ENCODE results near the gene TMEM222.

TMEM222 gene

GRCh38 chr1:27345272-27345671 is 23.3 kb downstream of the TMEM222 start:
- no peak for ATAC-seq
- Mint-ChIP-seq H3K4me3 (no peak overlapping the region), H3K36me3 (peaks cover 18% of the 10 kb centered on the region), H3K27ac (no peak overlapping the region), H3K27me3 (no peaks in the 10 kb centered on the region), H3K9me3 (no peaks in the 10 kb centered on the region), H3K4me1 (peaks cover 71% of the 10 kb centered on the region)

- H3K9me3 Mint-ChIP-seq: no peaks in the 10 kb centered on the region
- peak overlapping the region; percentile 21 for H3K27ac Mint-ChIP-seq
- H3K4me1 Mint-ChIP-seq: peaks cover 60% of the 10 kb centered on the region
- H3K4me3 Mint-ChIP-seq: no peak overlapping the region
- peaks cover 18% of the 10 kb centered on the region for H3K36me3 Mint-ChIP-seq
- no peaks in the 10 kb centered on the region for H3K27me3 Mint-ChIP-seq
- no peak for ATAC-seq
Observed at GRCh38 chr1:27346357-27346756, 24.4 kb downstream of the TMEM222 start.

- peaks cover 18% of the 10 kb centered on the region for H3K36me3 Mint-ChIP-seq
- H3K27me3 Mint-ChIP-seq: no peaks in the 10 kb centered on the region
- peaks cover 53% of the 10 kb centered on the region for H3K4me1 Mint-ChIP-seq
- H3K9me3 Mint-ChIP-seq: no peaks in the 10 kb centered on the region
- no peak overlapping the region for H3K27ac Mint-ChIP-seq
- no peak overlapping the region for H3K4me3 Mint-ChIP-seq
- no peak for ATAC-seq
Observed at GRCh38 chr1:27346991-27347624, 25.1 kb downstream of the TMEM222 start.

- Mint-ChIP-seq H3K36me3 (peaks cover 18% of the 10 kb centered on the region), H3K27ac (peak overlapping the region; percentile 71), H3K4me3 (peak overlapping the region; percentile 68), H3K9me3 (no peaks in the 10 kb centered on the region), H3K4me1 (peaks cover 33% of the 10 kb centered on the region), H3K27me3 (no peaks in the 10 kb centered on the region)
- peak; percentile 77 for ATAC-seq
Observed at GRCh38 chr1:27348861-27349783, 27.2 kb downstream of the TMEM222 start.

GRCh38 chr1:27349784-27350662 is 28.1 kb downstream of the TMEM222 start:
- Mint-ChIP-seq H3K4me3 (peak overlapping the region; percentile 67), H3K27me3 (no peaks in the 10 kb centered on the region), H3K9me3 (no peaks in the 10 kb centered on the region), H3K36me3 (peaks cover 18% of the 10 kb centered on the region), H3K27ac (no peak overlapping the region), H3K4me1 (peaks cover 29% of the 10 kb centered on the region)
- peak; percentile 75 for ATAC-seq

GRCh38 chr1:27350663-27351540 is 28.9 kb downstream of the TMEM222 start:
- ATAC-seq: no peak
- peaks cover 16% of the 10 kb centered on the region for H3K36me3 Mint-ChIP-seq

GRCh38 chr1:27351541-27352107 is 29.7 kb downstream of the TMEM222 start:
- Mint-ChIP-seq H3K27ac (no peak overlapping the region), H3K9me3 (no peaks in the 10 kb centered on the region), H3K27me3 (no peaks in the 10 kb centered on the region), H3K36me3 (peaks cover 11% of the 10 kb centered on the region), H3K4me1 (peaks cover 33% of the 10 kb centered on the region), H3K4me3 (no peak overlapping the region)
- ATAC-seq: no peak

More at GRCh38 chr1:27350663-27351540, 28.9 kb downstream of the TMEM222 start:
- no peaks in the 10 kb centered on the region for H3K9me3 Mint-ChIP-seq
- H3K27me3 Mint-ChIP-seq: no peaks in the 10 kb centered on the region
- H3K4me1 Mint-ChIP-seq: peaks cover 30% of the 10 kb centered on the region
- H3K27ac Mint-ChIP-seq: no peak overlapping the region
- peak overlapping the region; percentile 9 for H3K4me3 Mint-ChIP-seq

- Mint-ChIP-seq H3K27me3 (no peaks in the 10 kb centered on the region), H3K27ac (no peak overlapping the region), H3K9me3 (no peaks in the 10 kb centered on the region), H3K4me3 (no peak overlapping the region), H3K36me3 (peaks cover under 1% of the 10 kb centered on the region), H3K4me1 (peaks cover 38% of the 10 kb centered on the region)
- no peak for ATAC-seq
Observed at GRCh38 chr1:27353166-27353565, 31.2 kb downstream of the TMEM222 start.

- Mint-ChIP-seq H3K9me3 (no peaks in the 10 kb centered on the region), H3K27me3 (no peaks in the 10 kb centered on the region), H3K36me3 (no peaks in the 10 kb centered on the region), H3K27ac (no peak overlapping the region), H3K4me1 (peaks cover 38% of the 10 kb centered on the region), H3K4me3 (no peak overlapping the region)
- no peak for ATAC-seq
Observed at GRCh38 chr1:27353629-27354028, 31.7 kb downstream of the TMEM222 start.

GRCh38 chr1:27355683-27356082 is 33.7 kb downstream of the TMEM222 start:
- Mint-ChIP-seq H3K27ac (peak overlapping the region; percentile 58), H3K9me3 (no peaks in the 10 kb centered on the region), H3K4me1 (peaks cover 52% of the 10 kb centered on the region), H3K4me3 (no peak overlapping the region), H3K27me3 (no peaks in the 10 kb centered on the region), H3K36me3 (no peaks in the 10 kb centered on the region)
- ATAC-seq: no peak

- Mint-ChIP-seq H3K36me3 (no peaks in the 10 kb centered on the region), H3K9me3 (no peaks in the 10 kb centered on the region), H3K4me3 (peak overlapping the region; percentile 74), H3K27ac (peak overlapping the region; percentile 58), H3K27me3 (no peaks in the 10 kb centered on the region), H3K4me1 (peaks cover 56% of the 10 kb centered on the region)
- ATAC-seq: no peak
Observed at GRCh38 chr1:27356277-27356618, 34.3 kb downstream of the TMEM222 start.

- H3K27ac Mint-ChIP-seq: peak overlapping the region; percentile 58
- H3K36me3 Mint-ChIP-seq: no peaks in the 10 kb centered on the region
- peaks cover 56% of the 10 kb centered on the region for H3K4me1 Mint-ChIP-seq
- no peaks in the 10 kb centered on the region for H3K9me3 Mint-ChIP-seq
- ATAC-seq: peak; percentile 57
- no peaks in the 10 kb centered on the region for H3K27me3 Mint-ChIP-seq
- H3K4me3 Mint-ChIP-seq: peak overlapping the region; percentile 74
Observed at GRCh38 chr1:27356619-27357280, 34.8 kb downstream of the TMEM222 start.

- Mint-ChIP-seq H3K4me3 (peak overlapping the region; percentile 74), H3K36me3 (no peaks in the 10 kb centered on the region), H3K27me3 (no peaks in the 10 kb centered on the region), H3K27ac (peak overlapping the region; percentile 58), H3K4me1 (peaks cover 56% of the 10 kb centered on the region), H3K9me3 (no peaks in the 10 kb centered on the region)
- ATAC-seq: peak; percentile 75
Observed at GRCh38 chr1:27357281-27358037, 35.5 kb downstream of the TMEM222 start.
